GM21786 (cell line): Measurements from ENCODE around the gene SPSB1.

Experiments used
- ATAC-seq: cut with Tn5 transposase; IDR thresholded peaks from one replicate; pipeline ENCODE4 v1.9.1; 2021; ENCODE audit not compliant: unreplicated experiment

SPSB1 gene

DNA sequence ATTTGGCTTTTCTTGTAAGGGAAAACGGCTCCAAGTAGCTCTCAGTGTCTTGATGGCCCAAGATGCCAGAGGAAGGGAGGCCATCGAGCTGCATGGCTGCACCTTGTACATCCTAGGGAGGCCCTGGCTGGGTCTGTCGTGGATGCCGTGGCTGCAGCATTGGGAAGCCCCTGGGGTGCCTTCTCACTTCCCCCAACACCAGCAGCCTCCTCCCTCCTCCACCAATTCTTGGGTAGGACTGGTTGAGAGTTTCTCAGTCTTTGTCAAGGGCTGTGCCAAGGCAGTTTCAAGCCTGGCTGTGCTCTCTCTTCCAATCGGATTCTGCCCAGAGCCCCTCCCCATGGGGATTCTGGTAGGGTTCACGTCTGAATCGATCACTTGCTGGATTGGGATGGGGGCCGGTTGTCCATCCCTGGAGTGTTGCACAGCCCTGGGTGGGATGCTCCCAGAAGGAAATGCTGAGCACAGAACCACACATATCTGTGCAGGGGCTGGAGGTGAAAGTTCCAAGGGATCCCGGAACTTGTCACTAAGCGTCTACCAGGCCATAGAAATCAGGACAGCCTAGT is 14.0 kb upstream of the SPSB1 start:
- ATAC-seq: no peak

DNA sequence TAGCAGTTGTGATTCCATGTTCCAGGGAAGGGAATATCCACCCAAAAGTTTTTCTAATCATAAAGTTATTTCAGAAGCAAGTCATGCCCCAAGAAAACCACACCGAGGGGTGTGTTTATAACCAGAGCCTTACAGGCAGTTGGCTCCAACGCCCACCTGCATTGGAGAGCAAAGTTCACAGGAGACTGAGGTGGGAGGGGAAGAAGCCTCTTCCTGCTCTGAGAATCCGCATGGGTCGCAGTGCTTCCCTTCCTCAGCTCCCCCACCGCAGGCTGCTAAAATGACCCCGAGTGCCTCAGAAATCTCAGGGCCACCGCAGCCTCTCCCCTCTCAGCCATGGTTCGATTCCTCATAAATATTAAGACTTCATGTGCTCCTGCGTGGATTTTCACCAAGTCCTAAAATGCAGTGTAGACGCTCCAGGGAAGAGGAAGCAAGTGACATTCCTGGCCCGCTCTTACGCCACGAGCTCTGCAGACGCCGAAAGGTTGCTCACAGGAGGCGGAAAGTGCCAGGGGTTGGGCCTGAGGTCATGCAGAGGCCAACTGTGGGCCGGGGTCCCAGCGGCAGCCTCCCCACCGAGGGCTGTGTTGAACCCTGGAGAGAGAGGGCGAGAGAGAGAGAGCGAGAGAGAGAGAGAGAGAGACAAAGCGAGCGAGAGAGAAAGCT is 13.4 kb upstream of the SPSB1 start:
- ATAC-seq: no peak

DNA sequence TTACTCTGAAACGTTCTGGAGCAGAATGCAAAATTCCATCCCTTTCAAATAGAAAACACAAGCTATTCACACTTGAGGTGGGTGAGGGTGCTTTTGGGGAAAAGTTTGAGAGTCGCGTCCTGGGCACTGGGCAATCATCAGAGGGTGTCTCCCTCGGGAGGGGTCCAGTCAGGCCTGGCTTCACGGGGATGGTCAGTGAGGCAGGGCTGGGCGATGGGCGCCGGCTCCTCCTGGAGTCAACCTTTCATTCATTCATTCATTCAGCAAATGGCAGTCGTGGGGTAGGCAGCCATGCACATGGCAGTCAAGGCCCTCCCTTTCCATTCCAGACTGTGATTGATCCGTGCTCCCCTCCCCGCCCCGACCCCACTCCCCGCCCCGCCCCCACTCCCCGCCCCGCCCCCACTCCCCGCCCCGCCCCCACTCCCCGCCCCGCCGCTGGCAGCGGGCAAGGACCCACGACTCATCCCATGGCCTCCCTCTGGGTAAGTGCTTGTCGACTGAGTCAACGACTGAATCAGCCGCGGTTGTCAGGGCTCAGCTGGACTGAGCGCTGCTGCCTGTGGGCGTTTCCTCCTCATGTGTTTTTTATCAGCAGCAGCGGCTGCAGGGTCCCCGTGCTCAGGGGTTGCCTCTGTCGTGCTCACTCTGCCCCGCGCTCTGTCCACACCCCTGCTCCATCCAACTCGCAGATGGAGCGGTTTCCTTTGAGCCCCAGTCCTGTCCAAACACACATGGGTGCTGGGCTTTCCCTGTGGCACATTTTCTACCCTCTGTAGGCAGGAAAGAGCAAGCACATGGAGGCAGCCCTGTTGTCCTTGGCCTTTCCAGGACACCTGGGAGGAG is 12.5 kb upstream of the SPSB1 start:
- ATAC-seq: no peak

DNA sequence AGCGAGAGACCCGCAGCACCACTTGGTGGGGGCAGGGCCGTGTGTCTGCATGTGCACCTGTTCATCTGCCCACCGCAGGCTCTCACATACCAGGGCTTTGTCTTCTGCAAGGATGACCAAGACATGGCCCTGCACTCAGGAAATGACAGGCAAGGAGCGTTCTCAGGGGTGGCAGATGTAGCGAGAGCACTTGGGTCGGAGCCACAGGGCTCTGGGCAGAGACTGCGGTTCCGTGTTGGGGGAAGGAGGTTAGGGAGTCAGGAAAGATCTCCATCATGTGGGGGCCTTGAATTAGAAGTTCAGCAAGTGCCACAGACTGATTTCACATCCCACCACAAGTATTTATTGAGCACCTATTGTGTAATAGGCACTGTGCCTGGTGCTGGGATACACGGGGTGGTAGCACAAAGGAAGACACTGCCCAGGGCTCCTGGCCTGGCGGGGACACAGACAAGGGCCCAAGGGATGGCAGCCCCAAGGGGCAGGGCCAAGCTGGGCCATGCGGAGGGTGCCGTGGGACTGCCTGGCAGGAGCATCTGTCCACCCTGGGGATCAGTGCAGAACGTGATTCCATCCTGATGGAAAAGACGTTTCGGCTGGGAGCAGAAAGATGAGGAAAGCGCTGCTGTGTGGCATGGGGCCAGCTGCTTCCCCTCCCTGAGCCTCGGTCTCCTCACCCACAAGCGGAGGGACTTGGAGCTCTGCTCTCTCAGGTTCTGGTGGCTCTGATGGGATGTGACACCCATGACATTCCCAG is 11.4 kb upstream of the SPSB1 start:
- ATAC-seq: no peak

DNA sequence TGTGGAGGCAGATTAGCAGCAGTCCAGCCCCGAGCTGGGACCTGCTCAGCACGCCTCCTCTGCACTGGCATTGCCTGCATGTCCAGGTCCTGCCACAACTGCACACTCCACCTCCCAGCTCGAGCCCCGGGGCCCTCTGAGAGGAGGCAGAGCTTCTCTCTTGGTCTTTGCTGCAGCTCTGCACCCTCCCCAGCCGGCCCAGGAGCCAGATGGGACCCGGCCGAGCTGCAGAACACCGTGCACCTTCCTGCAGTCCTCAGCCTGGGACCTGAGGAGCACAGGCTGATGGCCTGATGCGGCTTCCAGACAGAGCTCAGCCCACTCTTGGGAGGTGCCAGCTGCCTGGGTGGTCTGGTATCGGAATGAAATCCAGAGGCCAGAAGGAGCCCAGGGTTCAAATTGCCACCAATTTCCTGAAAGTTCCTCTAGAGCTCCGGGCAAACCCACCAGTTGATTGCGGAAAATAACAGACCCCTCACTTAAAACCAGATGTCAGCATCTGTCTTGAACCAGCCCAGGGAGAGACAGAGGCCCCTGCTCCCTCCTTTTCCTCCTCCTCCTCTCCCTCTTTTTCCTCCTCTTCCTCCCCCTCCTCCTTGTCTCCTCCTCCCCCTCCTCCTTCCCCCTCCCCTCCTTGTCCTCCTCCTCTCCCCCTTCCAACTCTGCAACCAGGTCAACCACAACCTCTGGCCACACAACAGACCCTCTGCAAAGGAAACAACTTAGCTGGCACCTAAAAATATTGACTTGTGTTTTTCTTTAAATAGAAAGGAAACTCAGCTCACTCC is 10.6 kb upstream of the SPSB1 start:
- ATAC-seq: no peak

GRCh38 chr1:9282696-9282955 is 10.1 kb upstream of the SPSB1 start:
- ATAC-seq: no peak

DNA sequence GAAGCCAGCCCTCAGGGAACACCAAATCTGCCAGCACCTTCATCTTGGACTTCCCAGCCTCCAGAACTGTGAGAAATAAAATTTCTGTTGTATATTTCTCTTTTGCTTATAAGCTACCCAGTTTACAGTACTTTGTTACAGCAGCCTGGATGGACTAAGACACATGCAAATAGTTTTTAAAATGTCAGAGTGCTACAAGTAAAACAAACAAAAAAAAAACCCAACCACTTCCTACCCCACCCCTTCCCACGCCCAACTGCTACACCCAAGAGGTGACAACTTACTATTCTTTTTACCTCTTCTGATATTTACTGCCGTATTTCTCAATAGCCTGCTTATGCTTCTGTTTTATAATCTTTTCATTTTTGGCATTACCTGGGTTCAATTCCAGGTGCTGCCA is 8.6 kb upstream of the SPSB1 start:
- no peak for ATAC-seq

DNA sequence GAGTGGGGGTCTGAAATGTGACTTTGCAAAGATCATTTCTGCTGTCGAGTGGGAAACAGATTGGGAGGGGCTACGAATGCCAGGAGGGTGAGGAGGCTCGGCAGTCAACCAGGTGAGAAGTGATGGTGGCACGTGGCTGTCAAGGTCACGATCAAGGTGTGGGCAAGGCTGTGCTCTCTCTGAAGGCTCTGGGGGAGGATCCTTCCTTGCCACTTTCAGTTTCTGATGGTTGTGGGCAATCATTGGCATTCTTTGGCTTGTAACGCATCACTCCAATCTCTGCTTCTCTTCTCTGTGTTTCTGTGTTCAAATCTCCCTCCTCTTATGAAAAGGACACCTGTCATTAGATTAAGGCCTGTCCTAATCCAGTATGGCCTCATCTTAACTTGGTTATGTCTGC is 6.1 kb upstream of the SPSB1 start:
- no peak for ATAC-seq

DNA sequence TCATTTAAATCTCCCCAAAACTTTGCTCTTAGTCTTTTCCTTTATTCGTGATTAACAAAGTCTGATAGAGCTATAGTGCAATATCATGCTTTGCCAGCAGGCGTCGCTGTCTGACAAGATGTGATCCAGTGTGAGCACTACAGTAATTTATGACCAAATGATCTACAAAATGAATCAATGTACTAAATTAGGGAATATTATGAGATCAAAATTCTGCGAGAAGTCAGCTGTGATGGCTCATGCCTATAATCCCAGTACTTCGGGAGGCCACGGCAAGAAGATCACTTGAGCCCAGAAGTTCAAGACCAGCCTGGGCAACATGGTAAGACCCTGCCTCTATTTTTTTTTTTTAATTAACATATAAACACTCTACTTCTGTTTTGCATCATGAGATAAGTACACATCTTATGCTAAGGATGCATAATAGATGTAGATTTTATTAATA is 3.6 kb upstream of the SPSB1 start:
- ATAC-seq: no peak

DNA sequence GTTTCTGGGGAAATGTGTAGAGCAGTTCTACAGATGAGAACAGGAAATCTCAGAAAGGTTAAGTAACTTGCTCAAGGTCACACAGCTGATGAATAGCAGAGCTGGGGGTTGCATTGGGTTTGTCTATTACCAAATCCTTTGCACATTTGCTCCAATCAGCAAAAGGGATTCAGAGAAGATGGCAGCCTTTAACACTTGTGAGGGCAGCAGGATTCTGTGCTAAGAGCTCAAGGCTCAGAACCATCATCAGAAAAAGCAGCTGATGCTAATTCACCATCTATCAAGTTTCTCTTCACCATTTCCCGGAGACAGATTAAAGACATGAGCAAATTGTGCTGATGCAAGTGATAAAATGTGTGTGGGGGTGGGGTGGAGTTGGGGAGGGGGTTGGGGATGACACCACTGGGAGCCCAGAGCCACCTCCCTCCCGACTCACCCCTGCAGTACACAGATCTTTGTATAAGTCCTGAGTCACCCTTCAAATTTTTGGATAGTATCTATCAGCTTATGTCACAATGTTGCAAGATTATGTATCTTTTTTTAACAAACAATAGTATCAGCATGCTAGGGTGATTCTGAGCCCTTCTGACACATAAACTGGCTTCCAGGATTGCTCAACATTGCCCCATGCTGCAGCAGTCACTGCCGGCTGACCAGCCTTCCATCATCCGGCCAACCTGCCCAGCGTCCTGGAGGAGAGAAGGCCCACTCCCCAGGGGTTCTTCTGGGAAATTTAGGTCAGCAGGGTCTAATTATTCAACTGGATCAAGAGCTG is 2.8 kb upstream of the SPSB1 start:
- no peak for ATAC-seq

GRCh38 chr1:9291914-9292360 is 757 bp upstream of the SPSB1 start:
- ATAC-seq: no peak

DNA sequence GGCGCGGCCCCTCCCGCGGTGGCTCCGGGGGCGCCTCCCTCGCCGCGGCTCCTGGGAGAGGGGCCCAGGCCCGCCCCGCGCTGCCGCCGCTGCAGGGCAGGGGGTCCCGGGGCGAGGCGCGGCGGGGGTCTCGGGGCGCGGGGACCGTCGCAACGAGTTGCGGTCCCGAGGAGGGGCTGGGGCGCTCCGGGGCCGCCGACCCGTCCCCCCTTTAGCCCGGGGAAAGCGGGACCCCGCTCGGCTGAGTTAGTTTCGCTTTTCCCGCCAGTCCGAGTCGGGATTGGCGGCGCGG is 493 bp downstream of the SPSB1 start:
- no peak for ATAC-seq

DNA sequence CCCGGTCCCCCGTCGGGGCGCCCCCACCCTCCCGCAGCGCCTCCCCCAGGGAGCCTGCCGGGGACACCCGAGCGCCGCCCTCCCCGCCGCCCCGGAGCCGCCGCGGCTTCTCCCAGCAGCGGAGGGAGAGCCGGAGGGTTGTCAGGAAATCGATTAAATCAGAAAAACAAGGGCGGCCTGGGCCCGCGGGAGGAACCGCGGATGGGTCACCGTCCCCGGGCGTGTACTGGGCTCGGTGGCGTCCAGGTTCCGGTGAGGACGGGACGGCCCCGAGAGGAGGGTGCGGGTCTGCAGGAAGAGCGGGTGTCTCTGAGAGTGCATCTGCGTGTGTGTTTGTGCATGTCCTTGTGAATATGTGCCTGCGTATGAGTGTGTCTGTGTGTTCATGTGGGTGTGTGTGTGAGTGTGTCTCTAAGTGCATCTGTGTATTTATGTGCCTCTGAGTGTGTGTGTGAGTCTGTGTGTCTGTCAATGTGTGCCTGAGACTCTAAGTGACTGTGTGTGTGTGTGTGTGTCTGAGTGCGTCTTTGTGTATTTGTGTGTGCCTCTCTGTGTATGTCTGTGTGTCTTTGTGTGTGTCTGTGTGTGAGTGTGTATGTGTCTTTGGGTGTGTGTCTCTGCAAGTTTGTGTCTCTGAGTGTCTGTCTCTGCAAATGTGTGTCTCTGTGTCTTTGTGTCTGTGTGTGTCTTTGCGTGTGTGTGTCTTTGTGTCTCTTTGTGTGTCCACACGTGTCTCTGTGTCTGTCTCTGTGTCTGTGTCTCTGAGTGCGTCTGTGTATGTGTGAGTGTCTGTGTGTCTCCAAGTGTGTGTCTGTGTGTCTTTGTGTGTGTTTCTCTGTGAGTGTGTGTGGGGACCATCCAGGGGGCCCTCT is 1.1 kb downstream of the SPSB1 start:
- ATAC-seq: no peak

DNA sequence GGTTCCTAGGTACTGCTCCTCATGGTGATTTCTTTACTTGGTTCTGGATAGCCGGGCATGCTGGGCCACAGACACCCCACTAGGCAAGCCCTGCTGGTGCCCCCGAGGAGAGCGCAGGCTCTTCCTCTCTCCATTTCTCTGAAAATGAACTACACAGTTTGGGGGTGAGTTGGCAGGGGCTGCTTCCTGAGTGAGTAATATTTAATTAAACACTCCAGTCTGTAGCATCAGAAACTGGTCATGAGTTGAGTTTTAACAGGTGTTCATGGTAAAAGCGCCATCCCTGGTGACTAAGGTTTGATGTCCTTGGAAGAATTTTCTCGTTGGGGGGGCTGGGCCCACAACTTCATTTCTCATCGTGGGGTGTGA is 1.7 kb downstream of the SPSB1 start:
- no peak for ATAC-seq

GRCh38 chr1:9294910-9295636 is 2.4 kb downstream of the SPSB1 start:
- ATAC-seq: no peak

GRCh38 chr1:9295884-9296283 is 3.2 kb downstream of the SPSB1 start:
- ATAC-seq: no peak

DNA sequence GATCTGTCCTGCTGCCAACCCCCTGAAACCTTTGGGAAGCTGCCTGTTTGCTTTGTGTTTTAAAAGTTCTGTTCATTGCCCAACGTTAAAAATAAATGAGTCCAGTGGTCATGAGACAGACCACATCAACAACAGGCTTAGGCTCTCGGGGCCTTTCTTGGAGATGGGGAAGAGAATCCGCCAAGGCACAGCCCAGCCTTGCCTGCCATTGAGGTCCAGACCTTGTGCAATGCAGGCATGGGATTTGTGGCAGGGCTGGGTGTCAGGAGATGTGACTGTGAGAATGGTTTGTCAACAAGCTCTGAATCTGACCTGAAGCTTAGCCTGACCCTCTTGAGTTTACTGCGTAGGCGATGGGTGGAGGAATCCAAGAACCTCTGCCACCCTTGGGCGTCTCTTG is 4.2 kb downstream of the SPSB1 start:
- ATAC-seq: no peak

- ATAC-seq: no peak
Measured at GRCh38 chr1:9297831-9298230, 5.1 kb downstream of the SPSB1 start.

- ATAC-seq: no peak
Measured at GRCh38 chr1:9298282-9298681, 5.6 kb downstream of the SPSB1 start.
